NCI-H187 treated with DMSO at 0.1 percent for 48 hours (cell line): Measurements from ENCODE around the gene IMMP2L.

Experiments used
- DNase-seq: peaks from one replicate; lab custom pipeline; 2025; lab: John Stamatoyannopoulos, UW

IMMP2L gene

DNA sequence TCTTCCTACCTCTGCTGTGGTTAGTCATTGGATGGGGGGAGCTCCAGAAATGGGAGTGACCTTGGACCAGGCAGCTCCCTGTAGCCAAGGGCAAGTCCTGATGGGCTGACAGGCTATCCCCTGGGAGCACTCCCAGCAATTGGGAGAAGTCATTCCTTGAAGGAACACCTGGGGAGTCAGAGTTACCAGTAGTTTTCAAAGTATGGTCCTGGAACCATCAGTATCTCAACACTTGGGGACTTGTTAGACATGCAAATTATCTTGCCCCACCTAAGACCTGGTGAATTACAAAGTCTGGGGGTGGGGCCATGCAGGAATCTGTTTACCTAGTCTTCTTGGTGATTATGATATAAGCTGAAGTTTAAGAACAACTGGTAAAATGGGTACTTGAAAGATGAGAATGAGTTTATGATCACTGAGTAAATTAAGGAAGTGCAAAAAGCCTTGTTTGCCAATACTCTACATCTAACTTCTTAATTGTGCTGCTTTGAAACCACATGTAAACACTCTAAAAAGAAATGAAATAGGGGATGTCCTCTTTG lies 758.6 kb downstream of the IMMP2L start:
- DNase-seq = no peak

DNA sequence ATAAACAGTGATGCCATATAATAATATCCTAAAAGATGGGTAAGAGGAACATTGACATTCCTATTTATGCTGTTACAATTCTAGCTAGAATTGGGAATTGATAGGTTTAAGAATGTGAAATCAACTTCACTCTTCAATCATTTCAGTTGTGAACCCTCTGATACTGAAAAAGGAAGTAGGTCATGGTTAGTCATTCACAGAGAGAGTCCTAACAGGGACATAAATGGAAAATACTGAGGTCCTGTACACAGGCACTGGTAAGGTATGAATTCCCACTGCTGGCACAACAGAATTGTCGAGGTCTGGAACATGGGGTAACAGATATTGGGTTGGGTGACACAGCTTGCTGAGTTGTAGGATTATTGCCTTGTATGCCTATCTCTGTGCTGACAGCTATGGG lies 760.8 kb downstream of the IMMP2L start:
- no peak for DNase-seq

DNA sequence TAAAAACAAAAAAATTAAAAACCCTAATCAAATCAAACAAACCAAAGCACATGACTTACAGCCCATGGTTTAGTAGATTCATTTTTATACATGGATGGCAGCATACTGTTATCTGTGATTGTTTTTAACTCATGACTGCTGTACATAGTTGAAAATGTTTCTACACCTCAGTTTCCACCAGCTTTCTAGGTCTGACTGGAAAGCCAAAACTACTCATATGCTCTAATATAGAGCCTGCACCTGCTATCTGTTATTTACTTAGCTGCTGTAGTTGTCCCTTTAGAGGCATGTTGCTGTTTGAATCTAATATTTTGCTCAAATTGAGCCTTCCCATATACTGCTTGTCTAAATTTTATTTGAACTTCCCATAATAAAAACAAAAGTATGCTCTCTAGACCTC lies 761.3 kb downstream of the IMMP2L start:
- DNase-seq = no peak

DNA sequence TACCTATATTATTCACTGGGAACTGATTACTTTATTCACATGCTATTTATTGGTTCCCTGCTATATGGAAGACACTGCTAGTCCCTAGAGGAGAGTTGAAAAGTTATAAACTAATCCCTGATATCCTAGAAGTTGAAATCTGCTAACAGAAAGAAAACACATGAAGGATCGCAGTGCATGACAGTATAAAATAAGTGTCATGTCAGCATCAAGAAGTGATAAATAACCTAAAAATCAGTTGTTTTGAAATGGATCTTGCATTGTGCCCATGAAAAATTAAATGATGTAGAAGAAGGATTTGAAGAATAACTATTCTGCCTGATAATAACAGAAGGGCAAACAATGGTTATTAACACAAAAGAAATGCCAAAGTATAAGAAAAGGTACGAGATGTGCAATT lies 764.6 kb downstream of the IMMP2L start:
- no peak for DNase-seq

DNA sequence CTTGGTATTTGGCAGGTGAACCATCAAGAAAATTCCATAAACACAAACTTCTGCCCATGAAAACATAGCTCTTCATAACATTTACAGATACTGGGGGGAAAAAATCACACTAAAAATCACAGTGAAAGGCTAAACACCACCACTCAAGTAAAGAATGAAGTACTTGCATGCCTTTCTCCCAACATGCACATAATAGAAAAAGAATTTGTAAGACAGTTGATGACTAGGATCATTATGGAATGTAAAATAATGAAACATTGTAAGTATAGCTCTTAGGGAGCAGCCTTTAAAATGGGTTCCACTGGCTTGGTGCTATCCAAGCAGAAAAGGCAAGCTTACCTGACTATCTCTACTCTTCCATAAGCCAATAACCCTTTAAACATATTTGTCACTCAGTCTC lies 771.3 kb downstream of the IMMP2L start:
- DNase-seq = no peak

DNA sequence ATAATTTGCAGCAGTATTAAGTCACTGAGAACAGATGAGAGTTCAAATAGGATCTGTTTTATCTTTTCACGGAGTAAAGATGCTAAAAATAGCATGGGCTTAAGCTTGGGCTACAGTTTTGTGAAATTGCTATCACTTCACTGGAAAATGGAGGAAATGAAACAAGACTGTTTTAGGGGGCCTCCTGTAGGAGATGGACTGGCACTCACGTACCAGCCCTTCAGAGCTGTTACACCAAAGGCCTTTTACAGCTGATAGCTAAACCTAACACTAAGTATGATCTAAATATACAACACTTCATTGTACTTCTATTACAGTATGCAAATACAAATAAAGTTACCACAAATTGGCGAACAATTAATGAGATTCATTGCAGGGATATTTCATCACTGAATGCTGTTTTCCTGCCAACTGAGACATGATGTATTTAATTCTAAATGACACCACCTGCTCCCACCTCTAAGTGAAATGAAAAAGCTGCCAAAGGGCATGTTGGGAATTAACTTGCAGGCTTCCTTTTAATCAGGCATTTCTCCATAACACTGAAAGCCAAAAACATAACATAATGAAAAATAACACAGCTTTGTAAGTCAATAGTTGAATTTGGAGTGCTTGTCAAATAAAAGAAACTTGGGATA lies 775.8 kb downstream of the IMMP2L start:
- DNase-seq = no peak

DNA sequence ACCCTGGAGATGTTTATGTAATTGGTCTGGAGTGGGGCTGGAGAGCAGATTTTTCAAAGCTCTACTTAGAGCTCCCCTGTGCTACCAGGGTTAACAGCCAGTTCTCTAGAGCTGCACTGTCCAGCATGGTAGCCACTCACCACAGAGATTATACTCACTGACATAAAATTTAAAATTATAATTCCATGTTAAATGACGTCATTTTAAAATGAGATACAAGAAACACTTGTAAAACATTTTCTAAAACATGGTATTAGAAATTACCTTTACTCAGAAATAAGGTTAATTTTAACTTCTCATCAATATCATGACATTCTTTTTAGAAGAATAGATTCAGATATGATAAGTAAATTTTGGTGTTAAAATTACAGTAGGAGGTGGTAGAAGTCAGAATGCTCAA lies 777.5 kb downstream of the IMMP2L start:
- no peak for DNase-seq

DNA sequence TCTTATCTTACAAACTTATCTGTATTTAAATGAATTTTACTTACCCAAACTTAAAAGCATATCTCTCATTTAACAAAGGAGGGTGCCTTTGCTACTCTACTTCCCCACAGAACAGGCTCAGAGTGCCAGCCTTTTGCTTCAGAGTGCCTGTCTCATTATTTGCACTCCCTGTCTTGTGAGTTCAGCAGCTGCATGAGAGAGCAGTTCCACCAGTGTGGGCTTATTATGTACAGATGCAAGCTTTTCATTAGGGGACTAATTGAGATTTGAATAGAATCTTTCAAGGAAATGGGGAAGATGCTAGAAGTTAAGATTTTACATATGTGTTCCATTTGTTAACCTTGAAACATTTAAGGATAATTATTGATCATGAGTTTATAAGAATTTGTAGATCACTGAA lies 781.6 kb downstream of the IMMP2L start:
- no peak for DNase-seq

DNA sequence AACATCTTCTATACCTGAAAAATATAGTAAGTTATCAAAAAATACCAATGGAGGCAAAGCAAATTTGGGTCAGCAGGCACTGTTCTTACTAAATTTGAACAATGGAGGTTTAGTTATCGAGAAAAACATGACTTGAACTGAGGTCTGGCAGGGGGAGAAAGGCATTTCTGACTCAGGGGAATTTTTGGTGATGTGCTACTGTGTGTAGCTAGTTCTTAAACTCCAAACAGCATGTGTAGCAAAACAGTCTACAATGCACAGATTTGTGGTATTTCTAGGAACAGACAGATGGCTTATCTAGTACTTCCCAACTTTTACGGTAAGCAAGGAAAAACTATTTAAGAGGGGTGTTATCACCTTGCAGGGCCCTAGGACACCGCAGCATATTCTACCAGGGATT lies 783.0 kb downstream of the IMMP2L start:
- DNase-seq = no peak

DNA sequence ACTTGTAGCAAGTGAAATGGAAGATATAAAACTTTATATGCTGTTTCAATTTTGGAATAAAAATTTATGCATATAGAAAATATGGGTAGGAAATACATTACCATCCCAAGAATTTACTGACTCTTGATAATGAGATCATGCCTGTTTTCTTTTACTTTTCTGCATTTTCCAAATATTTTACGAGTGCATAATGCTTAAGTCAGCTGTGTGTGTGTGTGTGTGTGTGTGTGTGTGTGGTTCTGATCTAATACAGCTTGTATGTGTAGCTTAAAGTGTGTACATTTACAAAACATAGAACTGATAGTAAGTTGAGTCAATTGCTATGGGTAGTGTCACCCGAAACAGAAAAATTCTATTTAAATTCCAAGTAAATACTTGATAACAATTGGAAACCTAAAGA lies 787.2 kb downstream of the IMMP2L start:
- no peak for DNase-seq

DNA sequence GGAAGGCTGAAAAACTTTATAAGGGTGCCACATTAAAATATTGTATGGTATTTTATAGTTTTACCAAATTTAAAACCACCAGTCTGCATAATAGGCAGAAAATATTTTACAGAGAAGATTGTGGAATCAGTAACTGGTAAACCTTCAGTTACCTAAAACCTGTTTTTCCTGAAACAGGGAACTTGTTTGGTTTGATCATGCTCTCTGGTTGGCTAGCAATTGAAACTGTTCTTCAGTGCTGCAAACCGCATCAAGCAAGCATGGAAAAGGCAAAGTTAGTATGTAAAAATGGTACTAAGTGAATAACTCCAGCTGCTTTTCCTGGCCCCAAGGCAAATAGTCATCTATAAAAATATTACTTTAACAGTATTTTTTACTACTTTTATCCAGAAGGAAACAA lies 788.2 kb downstream of the IMMP2L start:
- no peak for DNase-seq

DNA sequence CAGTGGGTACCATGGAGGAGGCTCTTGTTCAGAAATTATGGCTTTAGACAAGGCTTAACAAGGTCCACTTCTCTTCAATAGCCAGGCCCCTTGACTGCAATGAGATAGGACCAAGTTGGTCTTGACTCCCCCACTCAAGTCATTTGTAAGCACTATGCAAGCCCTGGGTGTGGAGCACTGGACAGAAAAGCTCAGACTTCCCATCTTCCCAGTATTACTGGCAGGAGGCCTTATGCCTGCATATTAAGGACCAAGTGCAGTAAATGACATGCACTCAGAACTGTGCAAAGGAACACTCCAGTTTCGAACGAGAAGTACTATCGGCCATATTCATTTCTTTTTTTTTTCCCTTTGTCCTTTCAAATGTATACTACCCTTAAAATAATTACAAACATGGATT lies 789.7 kb downstream of the IMMP2L start:
- DNase-seq = no peak

DNA sequence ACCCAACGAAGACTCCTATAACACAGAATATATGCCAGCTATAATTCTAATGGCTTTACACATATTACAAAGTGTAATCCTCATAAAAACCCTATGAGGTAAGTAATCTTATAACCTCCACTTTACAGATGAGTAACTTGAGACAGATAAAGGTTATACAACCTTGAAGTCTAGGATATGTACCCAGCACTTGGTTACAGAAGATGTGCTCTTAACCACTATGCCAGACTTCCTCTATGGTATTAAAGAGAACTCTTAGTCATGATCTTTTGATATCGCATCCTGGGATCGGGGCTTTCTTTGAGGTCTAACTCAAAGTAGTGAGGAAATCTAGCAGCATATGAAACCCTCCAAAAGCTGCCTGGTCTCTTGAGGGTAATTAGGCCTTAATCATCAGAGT lies 790.6 kb downstream of the IMMP2L start:
- no peak for DNase-seq

DNA sequence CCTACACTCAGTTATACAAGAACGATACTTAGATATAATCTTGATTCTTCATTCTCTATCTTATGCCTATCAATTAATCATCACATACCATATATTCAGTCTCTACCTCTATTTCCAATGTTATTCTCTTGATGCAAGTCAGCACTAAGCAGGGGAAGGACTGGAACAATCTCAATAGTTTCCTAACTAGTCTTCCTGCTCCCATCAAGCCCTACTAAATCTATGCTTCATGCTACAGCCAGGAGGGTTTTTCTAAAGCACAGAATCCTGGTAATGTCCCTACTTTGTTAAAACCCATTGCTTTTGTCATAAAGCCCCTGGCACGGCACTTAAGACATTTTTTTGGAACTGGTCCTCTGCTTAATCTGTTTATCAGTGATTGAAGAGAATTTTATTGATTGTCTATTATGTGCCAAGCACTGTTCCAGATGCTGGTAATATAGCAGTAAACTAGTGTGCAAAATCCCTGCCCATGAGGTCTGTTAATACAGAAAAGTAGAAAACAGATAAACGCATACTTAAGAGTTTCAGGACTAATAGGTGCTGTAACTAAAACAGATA lies 794.7 kb downstream of the IMMP2L start:
- DNase-seq = no peak

DNA sequence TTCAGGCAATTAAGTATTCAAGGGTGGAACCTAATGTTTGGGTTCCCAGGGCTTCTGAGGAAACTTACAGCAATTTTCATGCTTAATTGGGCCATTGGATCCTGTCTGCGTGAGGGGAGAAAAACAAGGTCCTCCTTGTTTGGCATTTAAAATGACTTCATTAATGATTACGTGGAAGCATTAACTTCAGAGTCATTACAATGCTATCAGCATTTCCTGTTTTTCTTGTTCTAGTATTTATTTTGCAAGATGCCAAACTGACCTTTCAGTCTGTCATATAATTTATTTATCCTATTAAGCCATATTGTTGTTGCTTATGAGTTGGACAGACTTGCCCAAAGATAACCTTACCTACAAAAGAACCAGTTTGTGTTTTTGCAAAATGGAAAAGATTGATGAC lies 795.4 kb downstream of the IMMP2L start:
- no peak for DNase-seq

DNA sequence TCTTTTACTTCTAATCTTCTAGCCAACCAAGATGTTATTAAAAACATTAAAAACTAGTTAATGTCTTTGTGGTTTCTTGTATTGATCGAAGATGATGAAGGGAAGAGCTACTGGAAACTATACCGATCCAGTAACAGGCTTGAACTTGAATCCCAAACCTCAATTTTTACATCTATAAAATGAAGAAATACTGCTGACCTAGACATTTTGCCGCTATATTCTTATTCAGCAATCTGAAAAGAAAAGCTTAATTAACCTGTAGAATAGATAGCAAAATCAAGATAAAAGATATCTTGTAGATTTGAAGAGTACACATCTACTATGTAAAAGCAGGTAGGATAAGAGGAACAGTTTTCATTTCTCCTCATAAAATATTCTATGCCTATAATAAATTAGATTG lies 797.4 kb downstream of the IMMP2L start:
- DNase-seq = no peak

DNA sequence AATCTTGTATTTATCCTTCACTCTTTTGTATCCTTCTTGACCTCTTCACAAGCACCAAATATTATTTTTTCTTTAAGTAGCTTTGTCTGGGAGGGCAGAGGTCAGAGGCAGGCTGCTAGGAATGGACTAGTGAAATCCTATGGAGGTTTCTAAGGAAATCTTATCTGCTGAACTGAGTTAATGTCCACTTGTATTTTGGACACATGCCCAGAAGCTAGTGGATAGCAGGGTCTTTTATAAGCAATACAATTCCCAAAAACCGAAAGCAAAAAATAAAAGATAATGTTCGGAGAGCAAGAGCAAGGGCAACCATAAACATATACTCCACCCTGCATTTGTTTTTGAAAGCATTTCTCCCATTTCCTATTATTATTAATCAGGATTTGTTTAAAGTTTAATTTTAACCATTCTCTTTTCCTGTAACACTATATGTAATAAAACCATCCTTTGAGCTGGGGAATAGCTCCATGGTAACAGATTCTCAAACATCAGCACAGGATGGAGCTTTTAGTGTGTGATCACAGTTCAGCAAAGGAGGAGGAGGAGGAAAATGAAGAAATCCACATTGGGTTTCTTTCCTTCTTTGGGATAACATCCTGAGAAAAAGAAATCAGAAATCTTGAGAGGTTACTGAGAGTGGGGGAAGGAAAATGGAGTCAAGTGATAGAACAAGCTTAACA lies 799.6 kb downstream of the IMMP2L start:
- DNase-seq = no peak

DNA sequence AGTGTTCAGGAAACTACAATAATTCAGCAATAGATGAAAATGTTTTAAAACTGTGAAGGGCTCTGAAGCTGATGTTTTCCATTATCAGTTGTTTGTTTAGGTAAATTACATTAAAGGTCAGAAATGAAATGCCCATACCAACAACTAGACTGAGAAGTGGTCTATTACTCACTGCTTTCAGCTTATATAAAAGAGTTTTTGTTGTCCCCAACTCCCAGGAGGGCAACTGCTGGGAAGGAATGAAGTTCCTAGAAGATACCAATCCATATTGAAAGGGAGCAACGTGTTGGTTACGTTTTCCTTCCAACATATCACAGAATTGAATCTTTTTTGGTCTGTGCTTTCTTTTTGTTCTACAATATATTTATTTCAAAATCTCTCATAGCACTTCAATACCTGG lies 802.0 kb downstream of the IMMP2L start:
- no peak for DNase-seq

DNA sequence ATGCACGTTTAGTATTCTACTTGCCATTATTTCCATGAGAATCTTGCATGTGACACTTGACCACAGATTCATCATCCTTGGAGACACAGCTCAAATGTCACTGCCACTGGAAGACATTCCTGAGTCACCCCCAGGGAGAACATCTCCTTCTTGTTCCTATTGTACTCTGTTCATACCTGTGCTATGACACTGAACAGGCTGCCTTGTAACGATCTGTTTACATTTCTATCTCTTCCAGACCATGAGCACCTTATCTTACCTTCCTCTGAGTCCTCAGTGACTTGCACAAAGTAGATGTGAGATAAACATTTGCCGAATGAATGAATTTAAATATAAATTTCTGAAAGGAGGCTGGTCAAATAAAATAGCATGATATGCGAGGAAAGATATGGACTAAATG lies 803.2 kb downstream of the IMMP2L start:
- no peak for DNase-seq

DNA sequence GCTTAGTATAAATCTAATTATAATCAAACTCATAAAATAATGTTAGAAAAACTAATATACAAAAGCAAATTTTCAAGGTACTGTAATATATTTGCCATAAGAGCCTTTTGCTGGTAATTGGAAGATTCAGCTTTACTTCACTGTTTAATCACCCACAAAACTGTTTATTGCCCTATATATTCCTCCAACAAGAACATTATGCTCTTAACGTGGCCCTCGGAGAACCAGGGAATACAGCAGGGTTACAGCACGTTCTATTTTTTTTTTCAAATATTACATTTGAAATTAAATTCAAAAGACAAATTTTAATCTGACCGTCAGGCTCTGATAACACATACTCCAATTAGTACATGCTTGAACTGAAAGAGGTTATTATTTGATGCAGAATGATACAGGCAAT lies 807.6 kb downstream of the IMMP2L start:
- DNase-seq = no peak

DNA sequence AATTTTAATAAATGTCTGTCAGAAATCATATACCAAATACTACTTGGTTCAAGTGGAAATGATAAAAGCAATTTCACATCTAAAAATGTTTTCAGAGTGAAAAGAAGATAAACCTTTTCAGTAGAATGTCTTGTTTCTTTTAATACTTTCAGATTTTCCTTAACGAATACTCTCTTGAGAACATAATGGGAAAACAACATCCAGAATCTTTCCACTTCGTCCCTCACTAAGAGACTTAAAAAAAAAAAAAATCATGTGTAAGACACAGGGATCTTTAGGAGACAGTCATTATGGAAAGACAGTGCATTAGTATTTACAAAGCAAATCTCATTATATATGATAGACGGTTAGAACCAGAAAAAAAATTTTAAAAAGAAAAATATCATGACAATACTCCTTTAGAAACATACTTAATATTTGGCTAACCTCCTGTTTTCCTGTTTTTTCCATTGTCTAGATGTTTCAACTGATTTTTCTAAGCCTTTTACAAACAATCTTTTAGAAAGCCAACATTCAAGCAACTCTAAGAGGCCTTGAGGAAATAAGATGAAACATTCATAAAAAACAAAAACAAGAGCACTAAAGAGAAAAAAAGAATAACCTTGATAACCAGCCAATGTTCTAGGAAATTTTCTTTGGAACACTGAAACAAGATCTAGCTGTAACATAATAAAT lies 811.2 kb downstream of the IMMP2L start:
- DNase-seq = no peak

DNA sequence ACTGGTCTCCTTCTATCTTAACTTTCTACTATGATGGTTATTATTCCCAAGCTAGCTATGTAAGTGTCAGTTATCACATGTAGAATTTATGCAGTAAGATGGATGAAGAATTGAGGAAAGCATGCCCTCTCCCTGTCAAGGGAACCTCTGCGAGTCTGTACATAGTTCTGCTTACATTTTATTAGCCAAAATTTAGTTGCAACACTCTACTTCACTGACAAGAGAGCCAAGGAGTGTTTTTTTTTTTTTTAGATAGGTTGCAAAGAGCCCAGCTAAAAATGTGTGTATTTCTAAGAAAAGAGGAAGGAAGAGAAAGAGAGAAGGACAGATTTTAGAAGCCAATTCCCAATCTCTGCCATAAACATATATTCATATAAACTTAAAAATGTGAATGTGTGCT lies 829.1 kb downstream of the IMMP2L start:
- no peak for DNase-seq

DNA sequence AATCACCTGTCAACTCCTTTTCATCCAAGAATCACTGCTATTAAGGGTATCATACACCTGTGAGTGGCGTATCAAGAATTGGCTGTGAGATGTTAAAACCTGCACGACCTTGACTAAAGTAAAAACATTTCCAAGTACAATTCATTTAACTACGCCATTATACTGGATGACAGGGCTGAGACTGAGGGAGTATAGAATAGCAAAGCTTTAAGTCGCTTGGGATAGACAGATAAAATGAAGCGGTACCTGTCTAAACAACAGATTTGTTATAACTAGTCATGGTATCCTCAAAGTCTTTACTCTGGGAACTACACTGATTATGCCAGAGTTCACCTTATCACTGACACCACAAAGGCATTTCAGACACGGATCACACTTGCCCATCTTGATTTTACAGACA lies 837.5 kb downstream of the IMMP2L start:
- no peak for DNase-seq
